ENCODE results near the gene TTC33.
"Not testable (repeated sequence)": the region's sequence is repeated elsewhere in the genome, so short reads cannot be mapped to it uniquely, and the experiment has no call there.

The TTC33 gene

DNA sequence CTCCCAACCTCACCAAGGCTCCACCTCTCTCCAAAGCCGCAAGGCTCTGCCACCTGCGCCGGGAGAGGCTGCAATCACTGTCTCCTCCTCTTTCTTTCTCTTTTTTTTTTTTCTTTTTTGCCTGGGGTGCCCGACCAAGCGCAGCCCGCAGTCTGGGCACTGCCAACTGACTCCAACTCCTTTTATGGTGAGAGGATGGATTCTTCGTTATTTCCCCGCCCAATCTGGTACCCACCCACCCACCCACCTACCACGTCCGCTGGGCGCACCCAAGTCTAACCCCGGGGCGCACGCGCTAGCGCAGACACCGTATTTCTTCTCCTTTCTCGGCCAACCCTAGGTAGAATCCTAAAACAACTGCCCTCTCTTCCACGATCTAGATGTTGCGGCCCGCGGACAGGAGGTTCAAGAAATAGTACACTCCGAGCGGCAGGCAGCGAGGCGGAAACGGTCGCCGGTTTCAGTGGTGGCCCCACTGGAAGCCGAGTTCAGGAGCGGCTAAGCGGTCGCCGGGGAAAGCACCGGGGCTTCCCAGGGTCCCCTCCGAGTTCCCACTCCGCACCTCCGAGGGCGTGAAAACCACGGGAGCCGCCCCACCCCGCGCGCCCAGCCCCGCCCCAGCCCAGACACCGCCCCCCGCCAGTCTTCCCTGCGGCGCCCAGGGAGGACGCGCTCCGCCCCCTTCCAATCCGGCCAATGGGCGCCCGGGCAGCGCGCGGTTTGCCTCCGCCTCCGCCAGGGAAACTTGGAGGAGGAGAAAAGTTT is 76.4 kb downstream of the TTC33 start:
- DNase-seq: peak; percentile 92

DNA sequence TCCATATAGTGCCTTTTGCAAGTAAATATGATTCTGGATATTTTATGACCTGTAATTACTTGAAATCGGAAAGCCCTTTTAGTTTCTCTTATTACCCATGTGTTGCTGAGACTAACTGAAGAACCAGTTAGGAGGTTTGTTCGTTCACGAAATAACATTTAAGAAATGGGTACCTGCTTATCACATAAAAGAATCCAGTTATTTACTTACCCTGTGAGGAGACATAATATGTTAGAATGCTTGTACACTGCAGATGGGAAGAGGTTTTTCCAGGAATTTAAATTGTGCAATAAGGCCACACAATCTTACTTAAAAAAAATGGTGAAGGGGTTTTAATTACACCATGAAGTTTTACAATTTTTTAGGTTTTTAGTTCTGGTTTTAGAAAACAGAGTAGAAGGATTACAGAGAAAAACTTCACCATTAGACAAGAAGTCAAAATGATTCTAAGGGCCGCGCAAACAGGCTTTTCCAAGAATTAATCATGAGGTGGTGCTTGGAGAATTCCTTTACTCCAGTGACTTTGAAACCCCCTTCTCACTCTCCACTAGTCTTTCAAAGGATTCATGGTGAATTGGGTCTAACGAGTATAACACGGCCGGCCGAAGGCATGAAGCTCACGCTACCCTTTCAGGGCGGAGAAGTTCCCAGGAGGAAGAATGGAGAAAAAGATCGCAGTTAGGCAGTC is 77.2 kb downstream of the TTC33 start:
- DNase-seq: no peak

DNA sequence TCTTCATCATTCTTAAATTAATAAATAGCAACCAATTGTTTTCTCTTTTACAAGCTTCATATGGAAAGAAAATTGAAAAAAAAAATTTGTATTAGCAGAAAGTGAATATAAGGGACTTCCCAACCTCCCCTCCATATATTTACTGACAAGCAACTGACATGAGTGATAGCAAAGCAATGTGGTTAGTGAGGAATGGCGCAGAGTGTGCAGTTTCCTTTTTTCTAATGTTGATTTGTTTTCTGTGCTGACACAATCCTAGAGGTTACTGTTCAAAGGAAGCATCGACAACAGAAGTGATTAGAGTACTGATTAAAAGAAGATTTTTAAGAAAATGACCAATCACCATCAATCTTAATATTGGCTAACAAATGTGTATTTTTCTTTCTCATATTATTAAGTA is 77.7 kb downstream of the TTC33 start:
- DNase-seq: no peak

DNA sequence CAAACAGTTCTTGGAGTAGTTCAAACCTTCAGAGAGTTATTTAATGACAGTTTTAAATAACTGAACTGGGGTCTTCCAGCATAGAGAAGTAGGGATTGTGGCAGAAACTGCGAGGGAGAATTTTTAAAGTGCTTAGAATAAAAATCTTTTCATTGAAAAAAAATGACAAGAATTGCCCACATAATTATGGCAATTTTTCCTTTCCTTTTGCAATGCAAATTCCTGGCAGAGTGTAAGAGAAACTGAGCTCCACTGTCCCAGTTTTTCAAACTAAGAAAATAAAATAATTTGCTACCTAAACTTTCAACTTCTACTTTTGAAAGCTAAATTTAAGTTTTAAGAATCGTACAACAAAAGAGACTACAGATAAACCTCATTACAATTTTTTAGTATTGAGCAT is 78.3 kb downstream of the TTC33 start:
- DNase-seq: no peak

DNA sequence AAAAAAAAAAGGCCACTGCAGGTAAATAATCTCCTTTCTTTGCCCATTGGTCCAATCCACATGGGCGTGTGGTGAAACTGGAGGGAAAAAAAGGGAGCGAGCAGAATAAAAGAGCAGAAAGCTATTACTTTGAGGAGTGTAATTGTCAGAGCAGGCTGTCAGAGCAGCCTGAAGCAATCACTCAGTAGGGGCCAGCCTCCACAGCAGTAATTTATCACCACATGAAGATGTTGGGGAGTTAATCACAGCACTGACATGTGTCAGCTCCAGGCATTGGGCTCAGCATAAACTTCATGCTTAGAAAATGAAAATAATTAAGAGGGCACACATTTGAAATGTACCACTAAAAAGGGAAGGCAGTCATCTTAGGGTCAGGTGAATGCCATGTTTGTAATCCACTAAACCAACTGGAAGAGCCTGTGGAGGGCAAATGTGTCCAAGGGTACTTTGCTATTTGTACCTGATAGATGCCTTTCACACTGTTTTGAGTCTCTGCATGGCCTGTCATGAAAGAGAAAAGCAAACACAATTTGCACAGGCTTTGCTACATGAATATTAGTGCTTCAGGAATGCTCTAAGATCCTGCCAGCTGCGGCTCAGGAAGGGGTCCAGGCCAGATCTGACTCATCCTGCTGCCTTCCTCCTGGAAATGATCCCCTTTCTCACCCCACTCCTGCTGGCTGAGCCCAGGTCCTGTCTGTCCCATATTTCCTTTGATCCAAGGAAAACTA is 79.0 kb downstream of the TTC33 start:
- DNase-seq: no peak

DNA sequence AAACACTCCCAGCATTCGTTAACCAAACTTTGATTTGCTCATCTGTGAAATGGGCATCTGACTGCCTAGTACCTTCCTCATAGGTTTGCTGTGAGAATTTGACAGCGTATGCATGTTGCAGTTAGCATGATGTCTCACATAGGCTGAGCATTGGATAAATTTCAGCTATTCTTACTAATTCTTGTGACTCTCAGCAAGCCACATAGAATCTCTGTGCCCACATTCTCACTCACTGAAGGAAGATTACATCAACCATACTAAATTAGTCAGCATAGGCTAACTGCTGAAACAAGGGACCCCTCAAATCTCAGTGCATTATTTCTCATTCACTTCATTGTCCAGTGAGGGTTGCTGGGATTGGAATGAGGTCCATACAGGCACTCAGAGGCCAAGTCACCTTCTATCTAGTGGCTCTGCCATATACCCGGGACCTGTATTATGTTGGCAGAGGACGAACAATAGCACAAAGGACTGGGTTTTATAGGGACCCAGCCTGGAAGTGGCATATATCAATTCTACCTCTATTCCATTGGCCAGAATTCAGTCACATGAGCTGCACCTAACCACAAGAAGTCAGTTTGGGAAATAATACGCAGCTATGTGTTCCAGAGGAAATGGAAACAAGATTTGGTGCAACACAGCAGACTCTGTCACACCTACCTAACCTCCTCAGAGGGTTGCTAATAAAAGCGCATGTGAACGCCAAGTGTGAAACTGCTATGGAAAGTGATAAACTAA is 80.2 kb downstream of the TTC33 start:
- DNase-seq: no peak

DNA sequence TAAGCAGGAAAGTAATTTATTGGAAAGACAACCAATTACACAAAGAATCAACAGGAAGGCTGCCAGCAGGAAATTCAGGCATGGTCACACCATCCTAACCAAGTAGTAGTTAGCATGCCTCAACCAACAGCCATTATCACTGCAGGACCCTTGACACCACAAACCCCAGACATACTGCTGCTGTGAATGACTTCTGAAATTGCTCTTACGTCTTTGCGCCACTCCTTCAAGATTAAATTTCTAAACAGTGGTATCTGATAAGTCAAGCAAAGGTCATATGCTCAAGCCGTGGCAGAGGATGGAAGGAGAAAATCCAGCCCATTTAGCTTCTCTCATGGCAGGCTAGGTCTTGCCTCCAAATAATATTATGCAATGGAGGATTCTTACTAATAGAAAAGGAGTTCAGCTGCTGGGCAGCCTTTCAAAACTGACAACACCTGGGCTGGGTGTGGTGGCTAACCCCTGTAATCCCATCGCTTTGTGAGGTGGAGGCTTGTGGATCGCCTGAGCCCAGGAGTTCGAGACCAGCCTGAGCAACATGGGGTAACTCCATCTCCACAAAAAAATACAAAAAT is 81.0 kb downstream of the TTC33 start:
- DNase-seq: no peak

DNA sequence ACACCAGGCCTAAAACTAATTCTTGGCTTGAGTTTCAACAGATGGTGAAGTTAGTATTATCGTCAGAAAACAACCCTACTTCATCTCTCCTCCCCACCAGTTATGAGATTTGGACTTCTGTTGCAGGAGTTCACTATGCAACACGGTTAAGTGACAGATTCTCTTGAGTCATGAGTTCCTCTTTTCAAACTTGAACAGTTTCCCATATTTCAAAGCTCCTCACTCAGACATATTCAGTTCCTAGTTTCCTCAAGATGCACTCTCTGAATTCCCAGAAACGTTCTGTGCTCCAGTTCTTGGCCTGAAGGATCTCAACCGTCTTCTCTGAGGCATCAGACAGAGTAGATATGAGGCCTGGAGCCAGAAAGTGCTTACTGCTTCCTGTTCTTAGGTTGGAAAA is 83.3 kb downstream of the TTC33 start:
- DNase-seq: no peak

DNA sequence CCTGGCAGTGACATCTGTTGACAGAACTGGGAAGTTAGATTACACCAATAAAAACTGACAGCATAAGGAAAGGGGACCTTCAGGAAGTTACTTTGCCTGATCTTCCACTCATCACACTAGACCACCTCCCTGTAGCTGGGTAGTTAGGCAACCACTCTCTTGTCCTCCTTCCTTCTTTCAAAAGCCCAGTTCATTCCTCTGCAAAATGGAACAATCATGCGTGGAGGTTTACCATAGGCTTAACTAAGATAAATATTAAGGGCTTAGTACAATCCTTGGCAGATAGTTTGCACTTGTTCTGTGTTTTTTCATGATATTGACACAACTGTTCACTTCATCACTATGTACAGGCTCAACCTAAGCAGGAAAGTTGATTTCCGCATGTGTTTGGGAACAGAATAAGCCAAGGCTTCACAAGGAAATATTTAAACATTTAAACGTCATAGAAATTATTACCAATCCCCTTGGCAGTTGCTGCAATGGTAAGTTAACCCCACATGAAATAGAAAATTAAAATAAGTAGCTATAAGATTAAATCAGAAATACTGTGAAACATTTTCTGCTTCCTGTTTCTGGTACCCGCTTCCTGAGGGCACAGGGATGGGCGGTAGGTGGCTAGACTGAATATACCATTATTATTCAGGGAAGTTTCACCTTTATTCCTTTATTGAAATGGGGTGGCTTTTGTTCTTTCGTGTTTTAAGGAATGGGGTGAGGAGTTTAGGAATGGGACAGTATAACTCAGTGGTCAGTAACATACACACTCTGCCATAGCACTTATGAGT is 86.0 kb downstream of the TTC33 start:
- DNase-seq: no peak

DNA sequence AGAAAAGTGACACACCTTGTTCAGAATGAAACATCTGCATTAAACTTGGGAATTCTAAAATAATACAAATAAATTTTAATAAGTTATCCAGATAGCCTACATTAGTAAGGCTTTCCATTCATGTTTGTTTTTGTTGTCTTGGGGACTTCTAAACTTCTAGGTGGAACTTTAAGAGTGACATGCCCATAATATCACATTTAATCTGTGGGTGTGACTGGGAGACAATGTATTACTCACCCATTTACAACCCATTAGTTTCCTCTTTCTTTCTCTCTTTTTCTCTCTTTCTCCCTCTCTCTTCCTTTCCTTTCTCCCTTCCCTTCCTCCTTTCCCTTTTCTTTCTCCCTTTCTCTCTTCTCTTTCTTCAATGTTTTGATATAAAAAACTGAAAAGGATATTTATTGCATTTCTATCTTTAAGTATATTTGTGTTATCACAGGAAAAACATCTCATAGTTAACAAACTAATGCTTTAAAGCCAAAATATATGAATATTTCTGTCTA is 88.5 kb downstream of the TTC33 start:
- DNase-seq: no peak

DNA sequence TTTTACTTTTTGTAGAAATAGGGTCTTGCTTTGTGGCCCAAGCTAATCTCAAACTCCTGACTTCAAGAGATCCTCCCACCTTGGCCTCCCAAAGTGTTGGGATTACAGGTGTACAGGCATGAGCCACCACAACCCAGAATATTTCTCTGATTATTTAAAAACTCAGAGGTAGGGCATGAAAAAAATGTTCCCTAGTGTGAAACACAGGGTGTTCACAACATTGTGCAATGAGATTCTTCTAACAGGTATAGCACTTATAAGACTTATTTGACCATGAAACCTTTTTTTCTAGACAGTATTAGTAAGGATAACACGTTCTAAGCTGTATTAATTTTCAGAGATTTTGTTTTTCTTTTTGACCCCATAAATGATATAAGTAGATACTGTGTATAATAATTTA is 89.1 kb downstream of the TTC33 start:
- no peak for DNase-seq

DNA sequence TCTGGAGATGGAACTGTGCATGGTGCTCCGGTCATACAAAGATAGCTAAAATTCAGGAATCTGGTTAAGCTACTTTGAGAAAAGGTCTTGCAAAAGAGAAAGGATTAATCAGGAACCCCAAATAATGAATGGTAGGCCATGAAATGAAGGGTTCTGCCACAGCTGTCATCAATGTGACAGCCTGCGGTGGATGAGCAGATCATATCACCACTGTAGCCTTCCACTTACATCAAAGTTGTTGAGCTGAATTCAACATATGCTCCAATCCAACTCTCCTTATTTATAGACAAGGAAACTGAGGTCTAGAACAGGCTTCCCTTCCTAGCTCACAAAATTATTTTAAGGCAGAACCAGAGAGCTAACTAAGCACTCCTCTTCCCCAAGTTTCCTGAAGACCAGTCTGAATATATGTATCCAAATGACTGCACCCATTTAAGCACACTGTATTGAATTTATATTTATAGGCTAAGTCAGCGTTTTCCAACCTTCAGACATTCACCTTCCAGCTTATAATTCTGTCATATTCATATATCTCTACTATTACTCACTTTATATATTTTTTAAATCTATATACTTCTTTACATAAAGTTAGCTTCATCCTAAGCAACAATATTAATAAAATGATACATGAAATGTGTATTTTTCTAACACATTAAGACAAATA is 90.0 kb downstream of the TTC33 start:
- no peak for DNase-seq

DNA sequence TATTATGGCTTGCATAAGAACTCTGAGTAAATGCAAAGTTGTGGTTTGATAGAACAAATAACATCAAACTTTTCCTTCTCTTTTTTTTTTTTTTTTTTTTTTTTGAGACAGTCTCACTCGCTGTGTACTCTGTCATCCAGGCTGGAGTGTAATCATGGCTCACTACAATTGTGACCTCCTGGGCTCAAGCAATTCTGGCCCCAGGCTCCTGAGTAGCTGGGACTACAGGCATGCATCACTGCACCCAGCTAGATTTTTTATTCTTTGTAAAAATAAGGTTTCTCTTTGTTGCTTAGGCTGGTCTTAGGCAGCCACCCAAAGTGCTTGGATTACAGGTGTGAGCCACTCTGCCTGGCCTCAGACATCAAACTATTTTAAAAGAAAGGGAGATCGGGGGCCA is 95.0 kb downstream of the TTC33 start:
- DNase-seq: no peak

DNA sequence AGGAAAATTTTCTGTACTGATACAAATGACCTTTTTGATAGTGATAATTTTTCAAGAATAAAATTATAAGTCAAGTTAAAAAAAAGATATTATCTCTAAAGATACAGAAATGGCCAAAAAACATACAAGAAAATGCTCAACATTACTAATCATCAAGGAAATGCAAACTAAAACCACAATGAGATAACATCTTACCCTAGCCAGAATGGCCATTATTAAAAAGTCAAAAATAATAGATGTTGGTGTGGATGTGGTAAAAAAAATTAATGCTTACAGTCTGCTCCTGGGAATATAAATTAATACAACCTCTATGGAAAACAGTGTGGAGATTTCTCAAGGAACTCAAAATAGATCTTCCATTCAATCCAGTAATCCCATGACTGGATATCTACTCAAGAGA is 99.0 kb downstream of the TTC33 start:
- no peak for DNase-seq

DNA sequence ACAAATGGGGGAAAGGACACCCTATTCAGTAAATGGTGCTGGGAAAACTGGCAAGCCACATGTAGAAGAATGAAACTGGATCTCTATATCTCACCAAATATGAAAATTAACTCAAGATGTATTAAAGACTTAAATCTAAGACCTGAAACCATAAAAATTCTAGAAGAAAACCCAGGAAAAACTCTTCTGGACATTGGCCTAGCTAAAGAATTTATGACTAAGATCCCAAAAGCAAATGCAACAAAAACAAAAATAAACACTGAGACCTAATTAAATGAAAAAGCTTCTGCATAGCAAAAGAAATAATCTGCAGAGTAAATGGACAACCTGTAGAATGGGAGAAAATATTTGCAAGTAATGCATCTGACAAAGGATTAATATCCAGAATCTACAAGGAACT is 99.7 kb downstream of the TTC33 start:
- DNase-seq: not testable (repeated sequence)

DNA sequence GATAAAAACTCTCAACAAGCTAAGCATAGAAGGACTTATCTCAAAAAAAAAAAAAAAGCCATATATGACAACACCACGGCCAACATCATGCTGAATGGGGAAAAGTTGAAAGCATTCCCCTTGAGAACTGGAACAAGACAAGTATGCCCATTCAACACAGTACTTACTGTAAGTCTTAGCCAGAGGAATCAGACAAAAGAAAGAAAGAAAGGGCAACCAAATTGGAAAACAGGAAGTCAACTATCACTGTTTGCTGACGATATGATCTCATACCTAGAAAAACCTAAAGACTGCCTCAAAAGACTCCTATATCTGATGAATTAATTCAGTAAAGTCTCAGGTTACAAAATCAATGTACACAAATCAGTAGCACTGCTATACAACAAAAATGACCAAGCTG is 100.6 kb downstream of the TTC33 start:
- no peak for DNase-seq

DNA sequence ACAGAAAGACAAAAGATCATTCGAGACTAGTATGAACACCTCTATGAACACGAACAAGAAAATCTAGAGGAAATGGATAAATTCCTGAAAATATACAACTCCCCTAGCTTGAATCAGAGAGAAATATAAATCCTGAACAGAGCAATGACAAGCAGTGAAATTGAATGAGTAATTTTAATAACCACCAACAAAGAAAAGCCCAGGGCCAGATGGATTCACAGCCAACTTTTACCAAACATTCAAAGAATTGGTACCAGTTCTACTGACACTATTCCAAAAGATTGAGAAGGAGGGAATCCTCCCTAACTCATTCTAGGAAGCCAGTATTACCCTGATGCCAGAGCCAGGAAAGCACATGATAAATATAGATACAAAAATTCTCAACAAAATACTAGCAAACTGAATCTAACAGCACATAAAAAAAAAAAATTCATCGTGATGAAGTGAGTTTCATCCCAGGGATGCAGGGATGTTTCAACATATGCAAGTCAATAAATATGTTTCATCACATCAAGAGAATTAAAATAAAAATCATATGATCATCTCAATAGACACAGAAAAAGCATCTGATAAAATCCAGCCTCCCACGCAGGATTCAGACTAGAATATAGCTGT is 101.3 kb downstream of the TTC33 start:
- DNase-seq: no peak

DNA sequence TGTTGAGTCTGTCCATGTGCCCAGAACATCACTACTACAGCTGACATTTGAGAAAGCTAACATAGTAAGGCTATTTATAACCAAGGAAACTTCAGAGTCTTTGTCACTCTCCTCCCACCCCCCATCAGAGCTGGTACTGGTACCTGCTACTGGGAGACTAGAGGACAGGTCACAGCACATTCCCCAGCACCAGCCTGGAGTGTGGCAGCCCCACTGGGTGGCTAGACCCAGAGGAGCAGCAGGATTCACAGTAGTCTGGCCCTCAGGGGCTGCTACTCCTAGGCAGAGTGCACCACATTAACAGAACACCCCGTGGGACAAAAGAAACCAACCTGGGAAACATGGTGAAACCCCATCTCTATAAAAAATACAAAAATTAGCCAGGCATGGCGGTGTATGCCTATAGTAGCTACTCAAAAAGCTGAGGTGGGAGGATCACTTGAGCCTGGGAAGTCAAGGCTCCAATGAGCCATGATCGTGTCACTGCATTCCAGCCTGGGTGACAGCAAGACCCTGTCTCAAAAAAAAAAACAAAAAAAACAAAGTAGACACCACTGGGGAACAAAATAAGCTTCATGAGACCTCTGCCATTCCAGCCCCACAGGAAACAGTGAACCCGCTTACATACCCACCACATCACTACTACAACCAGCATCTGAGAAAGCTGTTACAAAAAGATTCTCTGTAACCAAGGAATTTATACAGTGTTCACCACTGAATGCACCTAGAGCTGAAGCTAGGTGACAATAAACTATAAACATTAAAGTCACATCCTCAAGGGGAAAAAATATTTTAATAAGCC is 102.3 kb downstream of the TTC33 start:
- no peak for DNase-seq

DNA sequence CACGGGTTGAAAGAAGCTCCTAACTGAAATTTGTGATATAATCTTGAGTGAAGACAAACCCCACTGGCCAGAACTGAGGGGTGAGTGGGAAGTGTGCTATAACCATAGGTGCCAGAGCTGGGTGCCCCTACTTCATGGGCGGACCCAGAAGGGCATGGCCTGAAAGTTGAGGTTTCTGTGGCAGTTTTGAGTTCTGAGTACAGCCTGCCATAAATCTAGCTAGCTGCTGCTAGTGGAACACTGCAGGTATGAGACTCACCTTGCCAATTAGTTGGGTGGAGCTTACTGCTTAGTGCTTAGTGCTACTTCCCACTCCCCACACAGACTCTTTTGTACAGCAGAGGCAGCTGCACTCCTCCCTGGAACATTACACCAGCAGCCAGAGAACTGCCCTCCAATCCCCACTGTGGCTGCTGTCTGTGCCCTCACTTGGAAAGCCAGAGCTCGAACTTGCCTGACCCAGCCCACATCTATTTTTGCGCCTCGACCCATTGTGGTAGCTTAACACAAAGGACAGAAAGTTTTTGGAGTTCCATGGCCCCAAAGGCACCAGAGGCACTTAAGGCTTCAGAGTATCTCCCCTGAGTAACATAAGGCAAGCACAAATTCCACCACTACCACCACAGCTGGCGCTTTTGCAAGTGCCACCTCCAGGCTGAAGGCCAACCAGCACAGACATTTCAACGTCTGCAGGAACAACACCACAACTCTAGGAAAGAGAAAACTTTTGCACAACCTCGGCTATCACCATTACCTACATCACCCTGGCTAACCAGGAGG is 103.1 kb downstream of the TTC33 start:
- DNase-seq: no peak
